HepG2 (cell line): ENCODE results near the gene TRAPPC4. TPM values are rescaled to one million over a fixed set of nuclear protein-coding genes. Genes with fewer than 3 reads are reported as not detected.
"Not testable (repeated sequence)": the region's sequence is repeated elsewhere in the genome, so short reads cannot be mapped to it uniquely, and the experiment has no call there.

Source experiments
- ATAC-seq: fragments of 200-7000 bp; cut with Tn5 transposase; 3 replicates; pipeline ENCODE4 v1.9.1; 2020; ENCODE audit warnings: mild to moderate bottlenecking, moderate library complexity
- BruUV-seq: library from RNA; stranded (reverse); fragments of 400-500 nt; replicated peaks from 2 replicates; lab custom pipeline; 2021; lab: Mats Ljungman, UMichigan
- CTCF ChIA-PET: fragments of 300-600 bp; formaldehyde crosslinking; extraction: SDS; loops from one replicate; lab custom pipeline; 2021; ENCODE audit warnings: low total read pairs, inconsistent platforms, low intra/inter-chr PET ratio; lab: Yijun Ruan, JAX
- POLR2A ChIA-PET: fragments of 350-600 bp; sonication (Branson Sonifier 250); formaldehyde crosslinking; loops from one replicate; lab custom pipeline; 2020; ENCODE audit warnings: antibody characterized with exemption, inconsistent platforms; lab: Yijun Ruan, JAX
- DNase-seq: peaks from one replicate; pipeline ENCODE4 v3.0.0-alpha.2; 2015; ENCODE audit warnings: low spot score
- FAIRE-seq: peaks from 3 replicates; lab custom pipeline; 2011; peaks lifted over from hg19 to GRCh38; lab: Jason Lieb, UNC
- H2AFZ ChIP-seq: one replicate; pipeline ENCODE4 v1.6.1; 2011; ENCODE audit warnings: low read length, inconsistent platforms
- H3K27ac ChIP-seq: fragments of 300-600 bp; 3 replicates; pipeline ENCODE4 v1.8.0; 2011; ENCODE audit warnings: mixed run types, mild to moderate bottlenecking, mixed read lengths, low read length, inconsistent platforms; ENCODE audit not compliant: insufficient read depth; ENCODE audit errors: extremely low read length
- H3K27me3 ChIP-seq, 2 experiments: fragments of 200-600 bp in 1 of 2; 2 replicates in 1 of 2; 3 replicates in 1 of 2; pipeline versions ENCODE4 v1.6.0 to v1.8.0; 2011; ENCODE audit warnings: low read length in 2 of 2, mild to moderate bottlenecking in 2 of 2, moderate library complexity in 2 of 2, inconsistent platforms in 1 of 2; ENCODE audit not compliant: insufficient read depth in 2 of 2, control insufficient read depth in 1 of 2
- H3K36me3 ChIP-seq, 2 experiments: fragments of 200-600 bp in 1 of 2; replicated peaks in 1 of 2; 2 replicates in 1 of 2; 3 replicates in 1 of 2; pipeline versions ENCODE4 v1.5.1 to v1.8.0; 2011; ENCODE audit warnings: low read length in 2 of 2, inconsistent platforms in 1 of 2; ENCODE audit not compliant: insufficient read depth in 2 of 2, control insufficient read depth in 1 of 2
- H3K4me1 ChIP-seq: 2 replicates; pipeline ENCODE4 v1.5.1; 2012; ENCODE audit warnings: low read length, inconsistent platforms; ENCODE audit not compliant: insufficient read depth
- H3K4me2 ChIP-seq: 2 replicates; pipeline ENCODE4 v1.6.0; 2011; ENCODE audit warnings: low read depth, low read length, inconsistent platforms
- H3K4me3 ChIP-seq, 3 experiments: fragments of 200-600 bp in 1 of 3; sonication (generic), shearing (Covaris generic) in 1 of 3; replicated peaks in 1 of 3; 2 replicates each; pipeline ENCODE4 v1.5.1; 2011 to 2016; ENCODE audit warnings: low read length in 3 of 3, inconsistent platforms in 2 of 3, low read depth in 2 of 3, mild to moderate bottlenecking in 2 of 3, control low read depth in 1 of 3, mixed read lengths in 1 of 3; ENCODE audit not compliant: insufficient read depth in 1 of 3
- H3K79me2 ChIP-seq: one replicate; pipeline ENCODE4 v1.6.1; 2011; ENCODE audit warnings: low read length, inconsistent platforms; ENCODE audit not compliant: insufficient read depth
- H3K9ac ChIP-seq: 2 replicates; pipeline ENCODE4 v1.6.0; 2011; ENCODE audit warnings: mild to moderate bottlenecking, low read depth, low read length, inconsistent platforms; ENCODE audit not compliant: insufficient read depth
- H3K9me3 ChIP-seq: 2 replicates; pipeline ENCODE4 v1.5.1; 2012; ENCODE audit warnings: mild to moderate bottlenecking, low read length
- H4K20me1 ChIP-seq: 2 replicates; pipeline ENCODE4 v1.6.0; 2011; ENCODE audit warnings: inconsistent platforms, mild to moderate bottlenecking, low read length, moderate library complexity; ENCODE audit not compliant: insufficient read depth
- NFKBIZ ChIP-seq: IDR thresholded peaks from 2 replicates; pipeline ENCODE4 v1.6.1; 2018; ENCODE audit warnings: missing genetic modification reagents, missing compliant biosample characterization
- RARG ChIP-seq: sonication (generic); formaldehyde crosslinking; IDR thresholded peaks from 2 replicates; pipeline ENCODE4 v1.4.0; 2020; ENCODE audit warnings: low read depth, mild to moderate bottlenecking, missing genetic modification reagents
- ZBTB38 ChIP-seq: sonication (generic); formaldehyde crosslinking; IDR thresholded peaks from 2 replicates; pipeline ENCODE4 v1.5.1; 2020; ENCODE audit warnings: mild to moderate bottlenecking, missing genetic modification reagents
- WGBS: methylation state at CpG from one replicate; pipeline ENCODE4 v1.1.6; 2017; ENCODE audit warnings: low lambda C conversion rate; 5-methylcytosine and 5-hydroxymethylcytosine counted together
- in situ Hi-C: cut with HindIII; loops from 2 replicates; pipeline ENCODE4 v1.10.0; 2017; ENCODE audit warnings: low pct_unique_long_range_greater_than_20kb; ENCODE audit not compliant: extremely low pct_ligation_motif_present
- intact Hi-C: fragments of 100-400 bp; cut with micrococcal nuclease; formaldehyde crosslinking; loops from one replicate; pipeline ENCODE4 v1.10.0; 2022; ENCODE audit not compliant: unreplicated experiment
- polyA plus RNA-seq, 8 experiments: library from polyadenylated mRNA; depleted of rRNA in 3 of 8; stranded (reverse) in 7 of 8; unstranded in 1 of 8; fragments of >200 nt; fragmentation: Illumina TruSeq in 4 of 8; extraction: Trizol in 4 of 8; gene quantifications; 2 replicates each; pipeline versions ENCODE4 v1.2.1 to v1.2.3, GENCODE V29; 2011 to 2016; ENCODE audit warnings: low read depth in 4 of 8, missing spikeins in 1 of 8, mixed read lengths in 1 of 8; ENCODE audit not compliant: insufficient read depth in 1 of 8
- total RNA-seq, 5 experiments: library from RNA; depleted of rRNA; stranded (reverse); fragments of >200 nt; fragmentation: Illumina TruSeq; extraction: Trizol; gene quantifications; 2 replicates each; pipeline ENCODE4 v1.2.3, GENCODE V29; 2016; ENCODE audit warnings: low read depth in 1 of 5
- TF ChIP-seq, protein P1 (sequence below): sonication (generic); formaldehyde crosslinking; IDR thresholded peaks from 2 replicates; pipeline ENCODE4 v1.5.0; 2020; ENCODE audit warnings: mild to moderate bottlenecking, missing genetic modification reagents, borderline replicate concordance

The TRAPPC4 gene
- total and polyA plus RNA-seq, 2 of the 13 experiments (the other 11 are each of a cell fraction or from before 2014, with no cell fraction given) = 97.4 to 140 TPM

DNA sequence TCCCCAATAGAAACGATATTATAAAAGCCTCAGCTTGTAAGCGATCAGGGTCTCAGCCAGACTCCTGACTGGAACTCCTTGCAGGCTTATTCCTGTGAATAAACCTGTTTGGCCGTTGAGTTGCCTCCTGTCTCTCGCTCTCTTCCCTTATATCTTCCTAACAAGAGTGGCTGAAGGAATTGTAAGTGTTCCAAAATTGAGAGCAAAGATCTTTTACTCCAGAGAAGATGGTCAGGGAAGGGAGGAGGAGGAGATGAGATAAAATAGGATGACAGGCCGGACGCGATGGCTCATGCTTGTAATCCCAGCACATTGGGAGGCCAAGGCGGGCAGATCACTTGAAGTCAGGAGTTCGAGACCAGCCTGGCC lies 13.3 kb downstream of the TRAPPC4 start (continued):
- TF ChIP-seq, protein P1, sequence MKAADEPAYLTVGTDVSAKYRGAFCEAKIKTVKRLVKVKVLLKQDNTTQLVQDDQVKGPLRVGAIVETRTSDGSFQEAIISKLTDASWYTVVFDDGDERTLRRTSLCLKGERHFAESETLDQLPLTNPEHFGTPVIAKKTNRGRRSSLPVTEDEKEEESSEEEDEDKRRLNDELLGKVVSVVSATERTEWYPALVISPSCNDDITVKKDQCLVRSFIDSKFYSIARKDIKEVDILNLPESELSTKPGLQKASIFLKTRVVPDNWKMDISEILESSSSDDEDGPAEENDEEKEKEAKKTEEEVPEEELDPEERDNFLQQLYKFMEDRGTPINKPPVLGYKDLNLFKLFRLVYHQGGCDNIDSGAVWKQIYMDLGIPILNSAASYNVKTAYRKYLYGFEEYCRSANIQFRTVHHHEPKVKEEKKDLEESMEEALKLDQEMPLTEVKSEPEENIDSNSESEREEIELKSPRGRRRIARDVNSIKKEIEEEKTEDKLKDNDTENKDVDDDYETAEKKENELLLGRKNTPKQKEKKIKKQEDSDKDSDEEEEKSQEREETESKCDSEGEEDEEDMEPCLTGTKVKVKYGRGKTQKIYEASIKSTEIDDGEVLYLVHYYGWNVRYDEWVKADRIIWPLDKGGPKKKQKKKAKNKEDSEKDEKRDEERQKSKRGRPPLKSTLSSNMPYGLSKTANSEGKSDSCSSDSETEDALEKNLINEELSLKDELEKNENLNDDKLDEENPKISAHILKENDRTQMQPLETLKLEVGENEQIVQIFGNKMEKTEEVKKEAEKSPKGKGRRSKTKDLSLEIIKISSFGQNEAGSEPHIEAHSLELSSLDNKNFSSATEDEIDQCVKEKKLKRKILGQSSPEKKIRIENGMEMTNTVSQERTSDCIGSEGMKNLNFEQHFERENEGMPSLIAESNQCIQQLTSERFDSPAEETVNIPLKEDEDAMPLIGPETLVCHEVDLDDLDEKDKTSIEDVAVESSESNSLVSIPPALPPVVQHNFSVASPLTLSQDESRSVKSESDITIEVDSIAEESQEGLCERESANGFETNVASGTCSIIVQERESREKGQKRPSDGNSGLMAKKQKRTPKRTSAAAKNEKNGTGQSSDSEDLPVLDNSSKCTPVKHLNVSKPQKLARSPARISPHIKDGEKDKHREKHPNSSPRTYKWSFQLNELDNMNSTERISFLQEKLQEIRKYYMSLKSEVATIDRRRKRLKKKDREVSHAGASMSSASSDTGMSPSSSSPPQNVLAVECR (CRISPR knock-in tag) = no peak
- TF ChIP-seq RARG (CRISPR knock-in tag) (no peak), ZBTB38 (no peak), NFKBIZ (CRISPR knock-in tag) (no peak)

DNA sequence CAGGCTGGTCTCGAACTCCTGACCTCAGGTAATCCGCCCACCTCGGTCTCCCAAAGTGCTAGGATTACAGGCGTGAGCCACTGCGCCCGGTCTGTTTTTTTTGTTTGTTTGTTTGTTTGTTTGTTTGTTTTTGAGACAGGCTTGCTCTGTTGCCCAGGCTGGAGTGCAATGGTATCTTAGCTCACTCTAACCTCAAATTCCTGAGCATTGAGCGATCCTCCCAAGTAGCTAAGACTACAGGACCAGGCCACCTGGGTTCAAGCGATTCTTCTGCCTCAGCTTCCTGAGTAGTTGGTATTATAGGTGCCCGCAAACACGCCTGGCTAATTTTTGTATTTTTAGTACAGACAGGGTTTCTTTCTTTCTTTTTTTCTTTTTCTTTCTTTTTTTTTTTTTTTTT lies 14.9 kb downstream of the TRAPPC4 start:
- Histone ChIP-seq H3K79me2 (peaks cover 17% of the 10 kb centered on the region), H3K4me1 (peaks cover 37% of the 10 kb centered on the region)
- H3K36me3 ChIP-seq, H3K27me3 ChIP-seq, H3K9me3 ChIP-seq, BruUV-seq, FAIRE-seq, ATAC-seq, H3K9ac ChIP-seq, CTCF ChIA-PET, H3K4me3 ChIP-seq, H3K27ac ChIP-seq, DNase-seq, intact Hi-C loops, H4K20me1 ChIP-seq, H3K4me2 ChIP-seq, in situ Hi-C loops, H2AFZ ChIP-seq: not testable (repeated sequence)
- 60% methylated on average over 10 of the region's 10 CpGs for WGBS
- POLR2A ChIA-PET = interaction anchor here (1.2 to 1.3 kb wide), 2 partner anchors 15 to 52 kb away, joined by 4 read pairs; partner anchors contain the start of gene HMBS
